GM04504 (cell line): ENCODE measurements around the gene REM2.

Experiments
- DNase-seq: peaks from one replicate; pipeline ENCODE4 v3.0.0-alpha.2; 2012; ENCODE audit warnings: low read depth

Gene REM2

DNA sequence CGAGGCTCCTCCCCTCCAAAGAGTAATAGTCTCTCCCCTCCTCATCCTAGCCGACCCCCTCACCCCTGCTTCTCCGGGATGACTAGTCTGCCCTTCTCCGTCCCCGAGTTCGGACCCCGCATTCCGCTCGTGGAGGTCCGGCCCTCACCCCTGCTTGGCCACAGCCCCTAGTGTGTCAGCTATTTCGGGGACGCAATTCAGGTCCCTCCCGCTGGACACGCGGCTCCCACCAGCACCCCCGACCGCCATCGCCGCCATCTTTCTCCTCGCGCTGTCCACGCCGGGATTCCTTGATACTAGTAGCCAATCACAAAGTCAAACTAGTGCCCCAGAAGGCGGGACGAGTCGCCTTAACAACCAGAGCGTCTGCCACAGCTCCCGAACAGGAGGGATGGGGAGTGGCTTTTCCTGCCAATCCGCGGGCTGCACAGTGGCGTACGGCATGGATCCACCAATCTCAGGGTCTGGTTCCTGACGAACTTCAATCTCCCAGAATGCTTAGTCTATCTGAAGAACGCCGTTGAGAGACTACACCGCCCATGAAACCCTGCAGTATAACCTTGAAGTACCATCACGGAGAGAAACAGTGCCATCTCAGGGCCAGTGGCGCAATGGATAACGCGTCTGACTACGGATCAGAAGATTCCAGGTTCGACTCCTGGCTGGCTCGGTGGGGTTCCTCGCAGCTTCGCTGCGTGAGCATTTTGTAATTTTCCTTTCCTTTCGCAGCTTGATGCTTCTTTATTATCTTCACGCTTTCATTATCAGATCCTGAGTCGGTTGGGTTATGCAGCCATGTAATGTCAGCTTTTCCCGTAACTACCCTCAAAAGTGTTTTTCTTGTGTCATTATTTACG lies 46.3 kb downstream of the REM2 start, which contains the start of gene PRMT5:
TSS of gene PRMT5 (minus strand) at position 273 of the 857 bp plus-strand sequence. CDS start at position 258, 15 bp downstream.
- DNase-seq: peak; percentile 100

DNA sequence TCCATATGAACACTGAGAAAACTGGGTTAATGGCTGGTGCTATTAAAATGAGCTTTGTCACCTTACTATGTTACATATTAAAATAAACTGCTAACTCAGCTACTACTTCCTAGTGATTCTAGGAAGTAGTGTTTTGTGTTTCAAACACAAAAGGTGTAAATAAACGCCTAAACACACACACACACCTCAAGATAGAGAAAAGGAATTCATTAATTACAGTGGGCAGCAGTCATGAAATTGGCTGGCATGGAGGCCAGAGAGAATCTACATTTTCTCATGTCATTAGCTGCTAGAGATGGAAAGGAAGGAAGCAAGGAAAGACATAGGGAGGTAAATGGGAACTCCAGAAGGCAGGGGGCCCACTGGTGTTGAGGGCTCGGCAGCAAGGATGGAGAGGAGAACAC lies 46.9 kb downstream of the REM2 start:
- no peak for DNase-seq

DNA sequence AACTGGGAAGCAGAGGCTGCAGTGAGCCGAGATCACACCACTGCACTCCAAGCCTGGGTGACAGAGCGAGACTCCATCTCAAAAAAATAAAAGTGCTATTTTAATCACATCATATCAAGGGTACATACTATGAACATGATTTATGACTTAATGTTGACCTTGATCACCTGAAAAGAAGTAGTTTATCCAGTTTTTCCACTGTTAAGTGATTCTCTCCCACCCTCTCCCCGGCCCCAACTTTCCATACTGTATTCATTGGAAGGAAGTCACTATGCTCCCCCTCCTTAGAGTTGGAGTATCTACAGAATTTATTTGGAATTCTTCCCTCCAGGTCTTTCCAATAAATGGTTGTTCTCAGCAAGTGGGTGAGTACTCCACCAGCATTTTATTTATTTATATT lies 49.1 kb downstream of the REM2 start:
- no peak for DNase-seq

DNA sequence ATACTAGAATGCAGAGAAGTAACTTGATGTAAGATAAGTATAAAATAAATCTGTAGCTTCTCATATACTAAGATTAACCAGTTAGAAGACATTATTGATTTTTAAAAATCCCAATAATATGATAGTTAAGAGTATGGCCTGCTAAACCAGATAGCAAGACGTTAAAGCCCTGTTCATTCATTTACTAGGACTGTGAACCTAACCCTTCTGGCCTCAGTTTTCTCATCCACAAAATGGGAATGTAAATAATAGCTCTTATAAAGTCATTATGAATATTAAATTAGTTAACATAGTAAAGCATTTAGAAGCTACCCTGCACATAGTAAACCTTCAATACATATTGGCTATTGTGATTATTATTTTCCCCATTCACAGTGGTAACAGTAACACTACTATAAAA lies 52.1 kb downstream of the REM2 start:
- DNase-seq: no peak
